ENCODE measurements around the gene CGREF1. TPM values are rescaled to one million over a fixed set of nuclear protein-coding genes. Genes with fewer than 3 reads are reported as not detected.

CGREF1 gene
- total and polyA plus RNA-seq, 9 donors, result 7.9 to 23.9 (median 11.1) TPM

DNA sequence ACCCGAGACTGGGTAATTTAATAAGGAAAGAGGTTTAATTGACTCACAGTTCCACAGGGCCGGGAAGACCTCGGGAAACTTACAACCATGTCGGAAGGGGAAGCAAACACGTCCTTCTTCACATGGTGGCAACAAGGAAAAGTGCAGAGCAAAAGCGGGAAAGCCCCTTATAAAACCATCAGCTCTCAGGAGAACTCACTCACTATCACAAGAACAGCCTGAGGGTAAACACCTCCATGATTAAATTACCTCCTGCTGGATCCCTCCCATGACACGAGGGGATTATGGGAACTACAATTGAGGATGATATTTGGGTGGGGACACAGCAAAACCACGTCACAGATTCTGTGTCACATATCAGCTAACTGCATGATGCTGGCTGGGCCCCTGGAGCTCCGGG, 41.3 kb upstream of the CGREF1 start:
- 90 to 94% (median 92%) methylated on average over 9 of the region's 9 CpGs for WGBS, 3 donors
- Histone ChIP-seq H3K9me3 (no peaks in the 10 kb centered on the region), H3K4me3 (no peak overlapping the region), H3K27ac (no peak overlapping the region), H3K36me3 (no peaks in the 10 kb centered on the region), H3K4me1 (ENCODE audit: insufficient read depth) (peaks cover 12% of the 10 kb centered on the region), H3K27me3 (no peaks in the 10 kb centered on the region)
- no peak for TF ChIP-seq POLR2A (IDR thresholded peaks at IDR 0.05)
- TF ChIP-seq, protein P1, sequence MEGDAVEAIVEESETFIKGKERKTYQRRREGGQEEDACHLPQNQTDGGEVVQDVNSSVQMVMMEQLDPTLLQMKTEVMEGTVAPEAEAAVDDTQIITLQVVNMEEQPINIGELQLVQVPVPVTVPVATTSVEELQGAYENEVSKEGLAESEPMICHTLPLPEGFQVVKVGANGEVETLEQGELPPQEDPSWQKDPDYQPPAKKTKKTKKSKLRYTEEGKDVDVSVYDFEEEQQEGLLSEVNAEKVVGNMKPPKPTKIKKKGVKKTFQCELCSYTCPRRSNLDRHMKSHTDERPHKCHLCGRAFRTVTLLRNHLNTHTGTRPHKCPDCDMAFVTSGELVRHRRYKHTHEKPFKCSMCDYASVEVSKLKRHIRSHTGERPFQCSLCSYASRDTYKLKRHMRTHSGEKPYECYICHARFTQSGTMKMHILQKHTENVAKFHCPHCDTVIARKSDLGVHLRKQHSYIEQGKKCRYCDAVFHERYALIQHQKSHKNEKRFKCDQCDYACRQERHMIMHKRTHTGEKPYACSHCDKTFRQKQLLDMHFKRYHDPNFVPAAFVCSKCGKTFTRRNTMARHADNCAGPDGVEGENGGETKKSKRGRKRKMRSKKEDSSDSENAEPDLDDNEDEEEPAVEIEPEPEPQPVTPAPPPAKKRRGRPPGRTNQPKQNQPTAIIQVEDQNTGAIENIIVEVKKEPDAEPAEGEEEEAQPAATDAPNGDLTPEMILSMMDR (IDR thresholded peaks at IDR 0.05), result no peak
- no peak for TF ChIP-seq EP300 (IDR thresholded peaks at IDR 0.05)
- intact Hi-C loops (cut with DNase I), result no loop called here
- no peak for DNase-seq

DNA sequence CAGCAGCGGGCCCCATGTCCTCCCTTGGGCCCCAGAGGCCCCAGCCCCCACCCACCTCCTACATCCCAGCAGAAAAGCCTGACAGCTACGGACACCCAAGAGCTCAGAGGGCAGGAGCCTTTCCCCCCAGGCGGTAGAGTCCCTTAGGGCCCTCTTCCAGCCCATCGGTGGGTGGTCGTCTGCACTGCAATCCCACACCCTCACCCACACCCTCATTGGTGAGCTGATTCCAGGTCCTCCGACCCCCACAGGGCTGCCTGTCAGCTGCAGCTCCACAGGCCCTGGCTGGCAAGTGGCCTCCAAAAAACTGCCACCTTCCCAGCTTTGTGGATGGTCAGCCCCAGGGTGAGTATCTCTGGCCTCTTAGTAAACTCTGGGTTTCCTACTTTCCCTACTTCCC, 40.3 kb upstream of the CGREF1 start:
- Histone ChIP-seq H3K4me3 (no peak overlapping the region), H3K27ac (no peak overlapping the region), H3K27me3 (no peaks in the 10 kb centered on the region), H3K36me3 (no peaks in the 10 kb centered on the region), H3K4me1 (ENCODE audit: insufficient read depth) (peaks cover 16% of the 10 kb centered on the region), H3K9me3 (no peaks in the 10 kb centered on the region)
- TF ChIP-seq POLR2A (IDR thresholded peaks at IDR 0.05) (no peak), EP300 (IDR thresholded peaks at IDR 0.05) (no peak)
- TF ChIP-seq, protein P1 (IDR thresholded peaks at IDR 0.05), result no peak
- no peak for DNase-seq
- 61 to 91% (median 67%) methylated on average over 5 to 6 of the region's 6 CpGs for WGBS, 3 donors
- intact Hi-C loops (cut with DNase I), result no loop called here

DNA sequence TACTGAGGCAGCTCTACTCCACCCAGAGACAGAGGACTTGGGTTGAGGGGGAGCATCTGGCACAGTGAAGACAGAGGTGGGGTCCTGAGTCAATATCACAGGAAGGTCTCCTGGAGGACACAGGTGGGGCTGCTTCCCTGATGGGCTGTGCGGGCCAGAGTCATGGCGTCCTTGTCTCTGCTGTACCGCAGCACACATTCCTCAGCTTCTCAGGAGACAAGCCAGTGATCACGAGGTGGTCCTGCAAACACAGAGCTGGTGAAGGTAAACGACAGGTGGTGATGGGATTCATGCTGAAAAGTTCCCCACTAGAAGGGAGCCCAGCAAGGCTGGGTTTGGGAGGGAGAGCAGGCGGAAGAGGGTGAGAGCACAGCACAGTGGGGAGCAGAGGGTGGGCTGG, 39.5 kb upstream of the CGREF1 start:
- no peaks in the 10 kb centered on the region for H3K9me3 ChIP-seq
- no peak for DNase-seq
- H3K27me3 ChIP-seq, result no peaks in the 10 kb centered on the region
- no peaks in the 10 kb centered on the region for H3K36me3 ChIP-seq
- intact Hi-C loops (cut with DNase I), result no loop called here
- H3K27ac ChIP-seq, result no peak overlapping the region
- peaks cover 20% of the 10 kb centered on the region for H3K4me1 ChIP-seq (ENCODE audit: insufficient read depth)
- H3K4me3 ChIP-seq, result no peak overlapping the region
- TF ChIP-seq EP300 (IDR thresholded peaks at IDR 0.05), result no peak
- WGBS, 3 donors, result 69 to 81% (median 71%) methylated on average over 6 of the region's 6 CpGs

DNA sequence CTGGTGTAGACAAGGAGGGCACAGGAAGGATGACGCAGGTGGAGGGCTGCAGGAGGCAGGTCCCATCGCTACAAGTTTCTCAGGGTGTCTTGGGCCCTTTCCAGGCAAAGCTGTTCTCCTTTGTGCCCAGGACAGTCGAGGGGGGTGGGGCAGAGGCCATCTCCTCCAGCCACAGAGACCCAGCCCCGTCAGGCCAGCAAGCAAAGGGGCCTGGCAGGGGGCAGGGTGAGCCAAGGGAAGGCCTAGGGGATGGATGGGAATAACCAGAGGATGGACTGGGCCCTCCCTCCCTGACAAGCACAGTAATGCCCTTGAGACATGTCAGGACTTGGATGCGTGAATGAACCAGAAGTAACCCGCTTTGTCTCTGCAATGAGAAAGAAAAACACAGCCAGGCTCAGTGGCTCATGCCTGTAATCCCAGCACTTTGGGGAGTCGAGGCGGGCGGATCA, 36.2 kb upstream of the CGREF1 start:
- Histone ChIP-seq H3K4me1 (ENCODE audit: insufficient read depth) (peaks cover 31% of the 10 kb centered on the region), H3K4me3 (no peak overlapping the region), H3K27ac (peak overlapping the region; percentile 21 to 77), H3K36me3 (no peaks in the 10 kb centered on the region), H3K9me3 (no peaks in the 10 kb centered on the region), H3K27me3 (no peaks in the 10 kb centered on the region)
- TF ChIP-seq POLR2A (IDR thresholded peaks at IDR 0.05) (no peak), EP300 (IDR thresholded peaks at IDR 0.05) (no peak)
- TF ChIP-seq, protein P1 (IDR thresholded peaks at IDR 0.05), result no peak
- peak; percentile 49 to 70 (median 61) for DNase-seq
- WGBS, 3 donors, result 47 to 54% (median 48%) methylated on average over 9 of the region's 9 CpGs
- intact Hi-C loops (cut with DNase I), result no loop called here

DNA sequence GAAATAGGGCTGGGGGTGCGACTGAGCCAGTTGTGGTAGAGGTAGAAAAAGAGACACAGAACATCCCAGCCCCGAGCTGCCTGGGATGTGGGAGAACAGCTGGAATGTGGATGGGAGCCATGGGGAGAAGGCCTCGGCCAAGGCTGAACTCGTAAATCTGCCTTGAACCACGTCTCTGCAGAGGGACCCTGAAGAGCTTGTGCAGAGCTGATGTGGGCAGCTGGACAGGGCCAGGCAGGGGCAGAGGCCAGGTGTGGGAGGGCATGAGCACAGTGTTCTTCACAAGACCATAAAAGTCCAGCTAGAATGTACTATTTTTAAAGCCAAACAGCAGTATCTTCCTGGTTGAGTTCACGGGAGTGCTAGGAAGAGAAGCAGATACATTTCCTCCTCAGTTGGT, 35.6 kb upstream of the CGREF1 start:
- peak overlapping the region; percentile 21 to 77 for H3K27ac ChIP-seq
- no peaks in the 10 kb centered on the region for H3K36me3 ChIP-seq
- no peak overlapping the region for H3K4me3 ChIP-seq
- peaks cover 36% of the 10 kb centered on the region for H3K4me1 ChIP-seq (ENCODE audit: insufficient read depth)
- DNase-seq, result peak; percentile 86 to 97 (median 93)
- no peaks in the 10 kb centered on the region for H3K9me3 ChIP-seq
- TF ChIP-seq EP300 (IDR thresholded peaks at IDR 0.05) (no peak), POLR2A (IDR thresholded peaks at IDR 0.05) (no peak)
- TF ChIP-seq, protein P1 (IDR thresholded peaks at IDR 0.05), result no peak
- H3K27me3 ChIP-seq, result no peaks in the 10 kb centered on the region
- WGBS, 3 donors, result 4 to 13% (median 5%) methylated on average over 6 of the region's 6 CpGs
- intact Hi-C loops (cut with DNase I), result no loop called here
